Heart left ventricle (tissue), 13 donors: ENCODE measurements around the gene UBE2Q1.

Source experiments
- CTCF ChIP-seq, 12 donors: fragments of 200-600 bp; sonication (generic) in 4 of 12; IDR thresholded peaks; one replicate each; pipeline versions ENCODE4 v1.5.0 to v1.8.0; 2018 to 2022; ENCODE audit warnings: antibody characterized with exemption in 12 of 12, mild to moderate bottlenecking in 5 of 12
- POLR2A ChIP-seq, 2 donors: fragments of 450-650 bp; IDR thresholded peaks; one replicate each; pipeline ENCODE4 v1.6.1; 2017; ENCODE audit warnings: antibody characterized with exemption in 2 of 2, mild to moderate bottlenecking in 2 of 2, moderate library complexity in 2 of 2
- donor health status: ischemic (EF 13 %, LVEDD 7.1; RV severe dilation, severe dysfunction).
- donor health status: DM: no; HTN: yes; CAD: no.
- donor health status: DM: no; HTN: no; CAD: no.
- donor health status: ischemic (EF 25% LVEDD 6.9; RV normal size, moderate dysfunction).
- donor health status: ischemic (EF 25% LVEDD 5.7; RV mildly dilated, moderate dysfunction).
- donor health status: ischemic (EF 35%, LVEDD 5.7; RV mildly dilated, moderate dysfunction).
- donor health status: nonischemic (EF 11% LVEDD 7.7; RV severe dilation, severe dysfunction).
- donor health status: DM: yes; HTN: yes; CAD: no.
- donor health status: PGD.
- donor health status: ischemic (EF 29% LVEDD 5.4; RV normal size, mild dysfunction).
- donor health status: nonischemic (EF 23%, LVEDD 6.1; RV moderate dilation, normal function).

GRCh38 chr1:154586641-154587040 is 28.2 kb upstream of the UBE2Q1 start:
- TF ChIP-seq CTCF (IDR thresholded peaks at IDR 0.05) = no peak
- no peak for TF ChIP-seq POLR2A (IDR thresholded peaks at IDR 0.05)
